Hematopoietic multipotent progenitor cell treated with erythropoietin and hydrocortisone succinate and interleukin-3 and kit ligand, for 6 days (in vitro differentiated cells): ENCODE results near the gene ENOX1.
"Not testable (repeated sequence)": the region's sequence is repeated elsewhere in the genome, so short reads cannot be mapped to it uniquely, and the experiment has no call there.

ENCODE experiments used
- DNase-seq: peaks from one replicate; pipeline ENCODE4 v3.0.0-alpha.2; 2015

The ENOX1 gene

DNA sequence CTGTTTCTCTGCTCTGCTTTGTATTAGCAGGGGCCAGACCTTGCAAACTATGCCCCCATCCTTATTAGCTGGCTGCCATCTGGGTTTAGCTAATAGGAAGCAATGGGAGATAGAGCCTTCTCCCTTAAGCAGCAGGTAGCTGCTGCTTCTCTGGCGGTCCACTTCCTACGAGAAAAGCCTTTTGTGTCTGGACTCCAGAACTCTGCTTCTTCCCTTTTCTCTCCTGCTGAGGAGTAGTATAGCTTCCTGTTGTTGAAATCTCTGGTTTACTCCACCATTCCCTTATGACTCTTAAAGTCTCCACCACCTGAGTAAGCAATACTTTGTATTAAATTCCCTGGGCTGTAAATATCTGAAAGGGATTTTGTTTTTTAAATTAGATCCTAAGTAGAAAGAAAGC, 616.3 kb downstream of the ENOX1 start:
- no peak for DNase-seq

DNA sequence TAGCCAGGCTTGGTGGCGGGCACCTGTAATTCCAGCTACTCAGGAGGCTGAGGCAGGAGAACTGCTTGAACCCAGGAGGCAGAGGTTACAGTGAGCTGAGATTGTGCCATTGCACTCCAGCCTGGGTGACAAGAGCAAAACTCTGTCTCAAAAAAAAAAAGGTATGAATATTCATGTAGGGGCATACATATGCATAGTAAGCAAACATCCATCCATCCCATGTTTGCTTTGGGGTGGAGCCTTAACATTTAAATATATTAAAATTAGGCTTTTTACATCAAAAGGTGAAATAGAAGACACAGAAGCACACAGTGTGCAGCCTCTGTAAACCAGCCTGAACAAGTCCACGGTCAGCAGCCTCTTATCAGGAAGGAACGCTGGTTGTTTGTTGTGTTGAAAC, 618.3 kb downstream of the ENOX1 start:
- DNase-seq = not testable (repeated sequence)

DNA sequence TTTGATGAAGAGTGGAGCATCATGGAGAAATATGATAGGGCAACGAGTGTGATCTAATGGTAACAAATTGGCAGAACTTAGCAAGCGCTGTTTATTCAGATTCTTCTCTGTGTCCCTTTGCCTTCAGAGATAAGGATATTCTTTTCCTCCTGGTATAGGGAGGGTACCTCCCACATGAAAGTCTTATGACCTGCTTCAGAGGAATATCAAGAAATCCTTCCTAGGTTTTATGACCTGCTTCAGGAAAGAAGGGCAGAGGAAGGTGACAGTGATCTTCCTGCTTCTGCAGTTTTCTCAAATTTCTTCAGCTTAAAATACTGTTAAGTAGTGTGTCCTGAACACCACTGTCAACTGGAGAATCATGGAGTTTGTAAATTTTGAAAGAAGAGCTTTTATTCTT, 619.0 kb downstream of the ENOX1 start:
- DNase-seq = no peak

DNA sequence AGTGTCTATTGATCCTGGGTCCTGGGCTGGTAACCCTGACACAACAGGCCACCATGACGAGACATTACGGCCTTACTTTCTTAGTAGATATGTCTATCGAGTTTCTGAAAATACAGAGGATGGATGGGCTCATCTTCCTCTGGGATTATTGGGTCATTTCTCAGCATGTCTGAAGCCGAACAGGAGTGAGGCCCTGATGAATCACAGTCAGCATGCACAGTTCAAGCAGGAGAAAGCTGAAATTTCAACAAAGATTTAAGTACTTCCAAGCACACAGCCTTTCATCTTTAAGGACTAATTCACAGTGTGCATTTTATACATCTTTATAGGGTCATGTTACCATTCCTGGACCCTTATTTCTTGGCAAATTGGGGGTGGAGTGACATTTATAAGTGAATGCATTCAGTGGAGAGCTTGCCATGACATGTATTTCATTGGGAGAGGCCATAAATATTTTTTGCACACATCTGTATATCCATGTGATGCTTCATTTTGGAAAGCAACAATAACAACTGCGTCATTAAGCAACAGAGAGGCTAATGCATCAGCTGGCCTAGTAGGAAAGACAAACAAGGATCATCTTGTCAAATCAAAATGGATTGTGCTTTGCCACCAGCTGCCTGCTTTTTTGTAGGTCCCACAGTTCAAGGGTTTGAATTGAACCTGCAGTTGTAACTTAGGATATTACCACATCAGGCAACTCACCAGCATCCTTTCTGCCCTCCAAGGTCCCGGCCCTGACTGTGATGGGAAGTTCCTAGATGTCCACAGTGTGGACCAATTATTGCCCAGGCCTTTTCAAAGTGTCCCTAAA, 619.9 kb downstream of the ENOX1 start:
- DNase-seq = no peak
